H1 (cell line): ENCODE measurements around the gene CD37.

ENCODE experiments used
- CHD1 ChIP-seq: IDR thresholded peaks from 2 replicates; pipeline ENCODE4 v1.6.1; 2012; ENCODE audit warnings: low read depth, low read length, improper control_type of control experiment
- CTCF ChIP-seq, 3 experiments: IDR thresholded peaks; 1 replicate in 2 of 3; 2 replicates in 1 of 3; pipeline versions ENCODE4 v1.5.1 to v1.6.1; 2011; ENCODE audit warnings: low read length in 3 of 3, mild to moderate bottlenecking in 3 of 3, inconsistent platforms in 2 of 3, low read depth in 1 of 3, moderate library complexity in 1 of 3; ENCODE audit not compliant: insufficient read depth in 1 of 3; ENCODE audit errors: control extremely low read depth in 1 of 3
- FOSL1 ChIP-seq: IDR thresholded peaks from 2 replicates; pipeline ENCODE4 v1.6.1; 2011; ENCODE audit warnings: mild to moderate bottlenecking, low read depth, low read length, moderate library complexity; ENCODE audit not compliant: insufficient read depth
- NANOG ChIP-seq: IDR thresholded peaks from 2 replicates; pipeline ENCODE4 v1.6.1; 2011; ENCODE audit warnings: low read length, low read depth, mild to moderate bottlenecking, inconsistent platforms; ENCODE audit not compliant: insufficient read depth, poor library complexity, severe bottlenecking
- POLR2A ChIP-seq, 2 experiments: IDR thresholded peaks; 1 replicate in 1 of 2; 2 replicates in 1 of 2; pipeline ENCODE4 v1.6.1; 2011; ENCODE audit warnings: low read depth in 2 of 2, low read length in 2 of 2, mild to moderate bottlenecking in 2 of 2; ENCODE audit errors: control extremely low read depth in 1 of 2
- RNF2 ChIP-seq: fragments of 200-900, 300-1000 bp; sonication (generic); IDR thresholded peaks from 2 replicates; pipeline ENCODE4 v1.7.1; 2016; ENCODE audit warnings: borderline replicate concordance, low read depth, mild to moderate bottlenecking, antibody characterized with exemption, low read length; ENCODE audit not compliant: poor library complexity, severe bottlenecking; ENCODE audit errors: missing control alignments
- RXRA ChIP-seq: IDR thresholded peaks from 2 replicates; pipeline ENCODE4 v1.6.1; 2011; ENCODE audit warnings: low read depth, mild to moderate bottlenecking, low read length, moderate library complexity; ENCODE audit not compliant: insufficient read depth
- SIN3A ChIP-seq, 2 experiments: IDR thresholded peaks in 1 of 2; conservative IDR thresholded peaks in 1 of 2; 2 replicates each; pipeline ENCODE4 v1.6.1; 2011 to 2012; ENCODE audit warnings: low read length in 2 of 2, improper control_type of control experiment in 1 of 2, low read depth in 1 of 2, mild to moderate bottlenecking in 1 of 2

- TF ChIP-seq CHD1 (no peak), RNF2 (no peak), NANOG (no peak), POLR2A (IDR thresholded peaks at IDR 0.05; ENCODE audit: control extremely low read depth in 1 of 2, low read depth in 2 of 2, low read length in 2 of 2) (no peak), CTCF (IDR thresholded peaks at IDR 0.05; ENCODE audit: control extremely low read depth in 1 of 3, insufficient read depth in 1 of 3, low read depth in 1 of 3, low read length in 3 of 3) (no peak), RXRA (no peak), FOSL1 (no peak), SIN3A (conservative IDR thresholded peaks at IDR 0.05 in 1 of 2, IDR thresholded peaks at IDR 0.05 in 1 of 2; ENCODE audit: low read depth in 1 of 2, low read length in 2 of 2) (no peak)
Measured at GRCh38 chr19:49371184-49371583, 36.0 kb downstream of the CD37 start.
